BLaER1 (cell line): Measurements from ENCODE around the gene TRIML2.

Experiments
- H3K27ac ChIP-seq: shearing (Covaris generic); formaldehyde crosslinking; 2 replicates; pipeline ENCODE4 v1.8.1; 2022
- H3K27me3 ChIP-seq: shearing (Covaris generic); formaldehyde crosslinking; 2 replicates; pipeline ENCODE4 v1.8.1; 2022
- H3K36me3 ChIP-seq: shearing (Covaris generic); formaldehyde crosslinking; 2 replicates; pipeline ENCODE4 v1.8.1; 2022
- H3K4me1 ChIP-seq: shearing (Covaris generic); formaldehyde crosslinking; 2 replicates; pipeline ENCODE4 v1.8.1; 2022
- H3K4me2 ChIP-seq: shearing (Covaris generic); formaldehyde crosslinking; 2 replicates; pipeline ENCODE4 v1.8.1; 2022
- H3K4me3 ChIP-seq: shearing (Covaris generic); formaldehyde crosslinking; 2 replicates; pipeline ENCODE4 v1.8.1; 2022
- H3K9ac ChIP-seq: shearing (Covaris generic); formaldehyde crosslinking; 2 replicates; pipeline ENCODE4 v1.8.1; 2022
- H3K9me3 ChIP-seq: shearing (Covaris generic); formaldehyde crosslinking; 2 replicates; pipeline ENCODE4 v1.8.1; 2022
- H4K20me1 ChIP-seq: shearing (Covaris generic); formaldehyde crosslinking; 2 replicates; pipeline ENCODE4 v1.8.1; 2022
- Cebpa-rat ChIP-seq: shearing (Covaris generic); IDR thresholded peaks from 2 replicates; pipeline ENCODE4 v1.8.1; 2022

The TRIML2 gene

GRCh38 chr4:188138227-188138626 lies 28.8 kb upstream of the TRIML2 start:
- Histone ChIP-seq H3K9me3 (no peaks in the 10 kb centered on the region), H4K20me1 (no peaks in the 10 kb centered on the region), H3K9ac (no peak overlapping the region), H3K36me3 (no peaks in the 10 kb centered on the region), H3K4me3 (no peak overlapping the region), H3K27me3 (no peaks in the 10 kb centered on the region), H3K27ac (no peak overlapping the region), H3K4me2 (no peak overlapping the region), H3K4me1 (no peaks in the 10 kb centered on the region)
- no peak for TF ChIP-seq Cebpa-rat

DNA sequence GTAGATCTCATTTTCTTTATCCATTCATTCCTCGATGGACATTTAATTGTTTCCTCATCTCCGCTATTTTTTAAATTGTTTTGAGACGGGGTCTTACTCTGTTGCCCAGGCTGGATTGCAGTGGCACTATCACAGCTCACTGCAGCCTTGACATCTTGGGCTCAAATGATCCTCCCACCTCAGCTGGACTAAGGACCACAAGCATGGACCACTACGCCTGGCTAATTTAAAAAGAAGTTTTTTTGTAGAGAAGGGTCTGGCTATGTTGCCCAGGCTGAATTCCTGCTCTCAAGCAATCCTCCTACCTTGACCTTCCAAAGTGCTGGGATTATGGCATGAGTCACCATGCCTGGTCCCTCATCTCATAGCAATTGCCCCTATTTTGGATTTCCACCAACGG lies 22.8 kb upstream of the TRIML2 start:
- Histone ChIP-seq H3K4me1 (no peaks in the 10 kb centered on the region), H4K20me1 (no peaks in the 10 kb centered on the region), H3K27ac (no peak overlapping the region), H3K9me3 (no peaks in the 10 kb centered on the region), H3K4me2 (no peak overlapping the region), H3K27me3 (no peaks in the 10 kb centered on the region), H3K9ac (no peak overlapping the region), H3K36me3 (no peaks in the 10 kb centered on the region), H3K4me3 (no peak overlapping the region)
- TF ChIP-seq Cebpa-rat: no peak

DNA sequence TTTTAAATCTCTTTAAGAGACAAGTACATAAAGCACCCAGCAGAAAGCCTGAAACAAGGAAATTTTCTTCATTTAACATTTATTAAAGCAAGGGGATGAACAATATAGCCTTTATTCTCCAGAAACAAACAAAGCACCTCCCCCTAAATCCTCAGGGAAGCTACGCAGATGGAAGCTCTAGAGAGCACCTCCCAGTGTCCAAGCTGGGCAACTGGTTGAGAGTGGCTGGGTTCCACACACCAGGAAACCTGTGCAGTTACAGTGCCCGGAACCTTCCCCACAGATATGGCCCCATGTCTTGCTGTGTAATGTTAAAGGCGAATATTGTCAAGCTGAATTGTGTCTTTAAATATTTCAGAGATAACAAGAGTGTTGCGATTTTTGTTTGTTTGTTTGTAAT lies 21.0 kb upstream of the TRIML2 start:
- no peaks in the 10 kb centered on the region for H3K9me3 ChIP-seq
- no peaks in the 10 kb centered on the region for H3K27me3 ChIP-seq
- no peak overlapping the region for H3K4me3 ChIP-seq
- no peaks in the 10 kb centered on the region for H4K20me1 ChIP-seq
- no peak overlapping the region for H3K27ac ChIP-seq
- no peak for TF ChIP-seq Cebpa-rat
- H3K9ac ChIP-seq: no peak overlapping the region
- H3K36me3 ChIP-seq: no peaks in the 10 kb centered on the region
- no peak overlapping the region for H3K4me2 ChIP-seq
- H3K4me1 ChIP-seq: no peaks in the 10 kb centered on the region

- H3K27ac ChIP-seq: no peak overlapping the region
Measured at GRCh38 chr4:188127214-188127874, 17.9 kb upstream of the TRIML2 start.

GRCh38 chr4:188121530-188121929 lies 12.1 kb upstream of the TRIML2 start:
- H3K27me3 ChIP-seq: no peaks in the 10 kb centered on the region
- TF ChIP-seq Cebpa-rat: no peak
- H3K27ac ChIP-seq: no peak overlapping the region
- no peaks in the 10 kb centered on the region for H3K4me1 ChIP-seq
- no peaks in the 10 kb centered on the region for H3K36me3 ChIP-seq
- H3K4me3 ChIP-seq: no peak overlapping the region
- no peak overlapping the region for H3K9ac ChIP-seq
- H3K4me2 ChIP-seq: no peak overlapping the region
- no peaks in the 10 kb centered on the region for H3K9me3 ChIP-seq
- H4K20me1 ChIP-seq: no peaks in the 10 kb centered on the region

More at GRCh38 chr4:188127214-188127874, 17.9 kb upstream of the TRIML2 start:
- no peaks in the 10 kb centered on the region for H3K9me3 ChIP-seq
- H4K20me1 ChIP-seq: no peaks in the 10 kb centered on the region
- H3K36me3 ChIP-seq: no peaks in the 10 kb centered on the region
- no peak overlapping the region for H3K4me3 ChIP-seq
- TF ChIP-seq Cebpa-rat: no peak
- no peak overlapping the region for H3K9ac ChIP-seq
- no peaks in the 10 kb centered on the region for H3K4me1 ChIP-seq
- H3K27me3 ChIP-seq: no peaks in the 10 kb centered on the region
- H3K4me2 ChIP-seq: no peak overlapping the region

GRCh38 chr4:188117631-188118324 lies 8.4 kb upstream of the TRIML2 start:
- Histone ChIP-seq H3K27ac (no peak overlapping the region), H3K4me3 (no peak overlapping the region), H3K4me1 (no peaks in the 10 kb centered on the region), H3K9me3 (no peaks in the 10 kb centered on the region), H3K27me3 (no peaks in the 10 kb centered on the region), H4K20me1 (no peaks in the 10 kb centered on the region), H3K9ac (no peak overlapping the region), H3K36me3 (no peaks in the 10 kb centered on the region), H3K4me2 (no peak overlapping the region)
- no peak for TF ChIP-seq Cebpa-rat

- no peak overlapping the region for H3K27ac ChIP-seq
- no peaks in the 10 kb centered on the region for H4K20me1 ChIP-seq
- H3K4me1 ChIP-seq: no peaks in the 10 kb centered on the region
- no peak overlapping the region for H3K9ac ChIP-seq
- H3K27me3 ChIP-seq: no peaks in the 10 kb centered on the region
- no peak for TF ChIP-seq Cebpa-rat
- no peak overlapping the region for H3K4me2 ChIP-seq
- H3K4me3 ChIP-seq: no peak overlapping the region
- no peaks in the 10 kb centered on the region for H3K9me3 ChIP-seq
- H3K36me3 ChIP-seq: no peaks in the 10 kb centered on the region
Measured at GRCh38 chr4:188113156-188113555, 3.8 kb upstream of the TRIML2 start.

DNA sequence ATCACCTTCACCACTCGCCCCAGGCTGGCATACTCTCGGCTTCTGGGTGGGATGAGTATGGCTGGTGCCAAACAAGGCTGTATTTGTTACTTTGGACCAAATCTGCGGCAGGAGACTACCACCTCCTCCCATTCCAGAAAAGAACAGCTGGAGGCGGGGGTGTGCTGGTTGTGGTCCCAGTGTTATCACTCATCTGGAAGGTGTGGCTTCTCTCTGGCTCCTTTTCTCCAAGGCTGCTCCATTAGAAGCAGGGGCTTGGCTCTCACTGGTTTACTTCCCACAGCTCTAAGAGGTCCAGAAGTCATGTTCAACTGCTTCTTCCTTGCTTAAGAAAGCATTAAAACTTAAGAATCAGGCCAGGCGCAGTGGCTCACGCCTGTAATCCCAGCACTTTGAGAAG lies 2.6 kb upstream of the TRIML2 start:
- Histone ChIP-seq H3K27ac (no peak overlapping the region), H3K36me3 (no peaks in the 10 kb centered on the region)
- no peak for TF ChIP-seq Cebpa-rat

GRCh38 chr4:188110741-188111471 lies 1.5 kb upstream of the TRIML2 start:
- peaks cover 11% of the 10 kb centered on the region for H3K9me3 ChIP-seq
- no peaks in the 10 kb centered on the region for H4K20me1 ChIP-seq
- no peaks in the 10 kb centered on the region for H3K36me3 ChIP-seq
- H3K4me2 ChIP-seq: no peak overlapping the region
- H3K9ac ChIP-seq: no peak overlapping the region
- TF ChIP-seq Cebpa-rat: no peak
- no peaks in the 10 kb centered on the region for H3K4me1 ChIP-seq
- no peak overlapping the region for H3K27ac ChIP-seq
- no peak overlapping the region for H3K4me3 ChIP-seq
- no peaks in the 10 kb centered on the region for H3K27me3 ChIP-seq

More for the DNA sequence above, 2.6 kb upstream of the TRIML2 start:
- H3K4me1 ChIP-seq: no peaks in the 10 kb centered on the region
- H3K4me2 ChIP-seq: no peak overlapping the region
- 0 out of 2 replicates have a peak, but pooled peaks cover 2% of the 10 kb centered on the region for H3K9me3 ChIP-seq
- no peaks in the 10 kb centered on the region for H4K20me1 ChIP-seq
- no peaks in the 10 kb centered on the region for H3K27me3 ChIP-seq
- H3K9ac ChIP-seq: no peak overlapping the region
- H3K4me3 ChIP-seq: no peak overlapping the region

- Histone ChIP-seq H3K27me3 (no peaks in the 10 kb centered on the region), H4K20me1 (no peaks in the 10 kb centered on the region), H3K36me3 (no peaks in the 10 kb centered on the region), H3K4me1 (no peaks in the 10 kb centered on the region), H3K4me3 (no peak overlapping the region), H3K27ac (no peak overlapping the region), H3K9ac (no peak overlapping the region), H3K9me3 (peaks cover 11% of the 10 kb centered on the region), H3K4me2 (no peak overlapping the region)
- TF ChIP-seq Cebpa-rat: no peak
Measured at GRCh38 chr4:188110036-188110435, 633 bp upstream of the TRIML2 start.
